ENCODE data around the gene CELA3B. TPM values are rescaled to one million over a fixed set of nuclear protein-coding genes. Genes with fewer than 3 reads are reported as not detected.

The CELA3B gene, protein sequence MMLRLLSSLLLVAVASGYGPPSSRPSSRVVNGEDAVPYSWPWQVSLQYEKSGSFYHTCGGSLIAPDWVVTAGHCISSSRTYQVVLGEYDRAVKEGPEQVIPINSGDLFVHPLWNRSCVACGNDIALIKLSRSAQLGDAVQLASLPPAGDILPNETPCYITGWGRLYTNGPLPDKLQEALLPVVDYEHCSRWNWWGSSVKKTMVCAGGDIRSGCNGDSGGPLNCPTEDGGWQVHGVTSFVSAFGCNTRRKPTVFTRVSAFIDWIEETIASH
- not detected for total RNA-seq

DNA sequence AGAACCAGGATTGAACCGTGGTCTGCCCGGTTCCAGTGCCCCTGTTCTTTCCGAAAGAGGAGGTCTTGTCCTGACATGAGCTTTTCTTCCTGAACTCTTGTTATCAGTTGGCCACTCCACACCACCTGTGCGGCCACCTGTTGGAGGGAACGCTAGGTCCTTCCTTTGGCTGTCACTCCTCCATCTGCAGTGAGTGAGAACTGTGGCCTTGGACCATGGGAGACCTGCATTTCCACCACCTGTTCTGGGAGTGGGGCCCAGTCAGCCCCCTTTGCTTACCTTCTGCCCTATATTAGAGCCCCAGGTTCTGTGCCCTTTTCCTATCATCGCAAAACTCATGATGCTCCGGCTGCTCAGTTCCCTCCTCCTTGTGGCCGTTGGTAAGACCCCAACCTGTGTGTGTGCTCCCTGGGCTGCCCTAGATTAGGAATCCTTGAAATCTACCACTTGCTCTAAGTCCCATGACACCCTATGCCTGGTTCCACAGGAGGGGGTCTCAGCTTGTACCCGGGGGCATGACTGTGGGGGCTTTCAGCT is at the start of gene CELA3B:
TSS of gene CELA3B (plus strand) at position 320 of the 537 bp plus-strand sequence. CDS start at position 338, 18 bp downstream.

DNA sequence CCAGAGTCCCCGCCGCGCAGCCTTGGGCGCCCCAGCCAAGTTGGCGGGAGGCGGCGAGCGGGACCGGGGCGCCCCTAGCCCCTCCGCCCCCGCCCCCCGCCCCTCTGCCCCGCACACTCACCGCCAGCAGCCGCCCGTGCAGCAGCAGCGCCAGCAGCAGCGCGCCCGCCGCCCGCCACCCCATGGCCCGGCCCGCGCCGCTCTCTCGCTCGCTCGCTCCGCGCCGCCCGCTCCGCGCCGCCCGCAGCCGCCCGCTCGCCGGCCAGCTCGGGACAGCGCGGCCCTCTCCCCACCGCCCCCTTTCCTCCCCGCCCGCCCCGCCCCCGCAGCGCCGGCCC is 39.8 kb upstream of the CELA3B start, which contains the start of gene HSPG2:
TSS of gene HSPG2 (minus strand) at position 277 of the 338 bp plus-strand sequence. CDS start at position 184, 93 bp downstream.

DNA sequence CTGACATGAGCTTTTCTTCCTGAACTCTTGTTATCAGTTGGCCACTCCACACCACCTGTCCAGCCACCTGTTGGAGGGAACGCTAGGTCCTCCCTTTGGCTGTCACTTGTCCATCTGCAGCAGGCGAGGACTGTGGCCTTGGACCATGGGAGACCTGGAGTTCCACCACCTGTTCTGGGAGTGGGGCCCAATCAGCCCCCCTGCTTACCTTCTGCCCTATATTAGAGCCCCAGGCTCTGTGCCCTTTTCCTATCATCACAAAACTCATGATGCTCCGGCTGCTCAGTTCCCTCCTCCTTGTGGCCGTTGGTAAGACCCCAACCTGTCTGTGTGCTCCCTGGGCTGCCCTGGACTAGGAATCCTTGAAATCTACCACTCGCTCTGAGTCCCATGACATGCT is 24.6 kb downstream of the CELA3B start, which contains the start of gene CELA3A:
TSS of gene CELA3A (plus strand) at position 249 of the 400 bp plus-strand sequence. CDS start at position 267, 18 bp downstream.

Small RNA genes within 50 kb of the gene (small RNA-seq; reads per million reads assigned to genes)
- gene RN7SL186P (ENCODE audit: low replicate concordance) (not detected), gene RN7SL386P (ENCODE audit: low replicate concordance) (not detected), gene RNU6-1022P (ENCODE audit: low replicate concordance) (not detected), gene RNU6-776P (ENCODE audit: low replicate concordance) (not detected)

Other genes starting within 250 kb of the CELA3B start
- 137 TPM for gene USP48, start 193.9 kb upstream of the CELA3B start, total RNA-seq
- not detected for gene LDLRAD2, start 164.8 kb upstream of the CELA3B start, total RNA-seq
- gene HSPG2, start 39.7 kb upstream of the CELA3B start, total RNA-seq: 11.3 TPM
- gene CELA3A, start 24.6 kb downstream of the CELA3B start, total RNA-seq: not detected
- gene CDC42, start 75.7 kb downstream of the CELA3B start, total RNA-seq: 243 TPM
- gene WNT4, start 166.1 kb downstream of the CELA3B start, total RNA-seq: 4.4 TPM

Data from parietal lobe (tissue), 2 donors.